GM12864 (cell line): Measurements from ENCODE around the gene C1QTNF9B.
"Not testable (repeated sequence)": the region's sequence is repeated elsewhere in the genome, so short reads cannot be mapped to it uniquely, and the experiment has no call there.

Source experiments
- DNase-seq: peaks from one replicate; pipeline ENCODE4 v3.0.0-alpha.2; 2011; ENCODE audit warnings: low read depth
- H3K4me3 ChIP-seq: 2 replicates; pipeline ENCODE4 v1.5.1; 2011; ENCODE audit warnings: mild to moderate bottlenecking, low read depth, low read length, control low read depth
- CTCF ChIP-seq: IDR thresholded peaks from 2 replicates; pipeline ENCODE4 v1.5.1; 2011; ENCODE audit warnings: low read depth, mild to moderate bottlenecking, moderate library complexity, low read length, control low read depth, inconsistent platforms; ENCODE audit errors: missing control alignments

The C1QTNF9B gene

GRCh38 chr13:23909606-23910005 is 12.3 kb upstream of the C1QTNF9B start:
- no peak for DNase-seq
- H3K4me3 ChIP-seq, result no peak overlapping the region
- no peak for TF ChIP-seq CTCF

- no peak for DNase-seq
- no peak overlapping the region for H3K4me3 ChIP-seq
- no peak for TF ChIP-seq CTCF
Observed at GRCh38 chr13:23905766-23906165, 8.5 kb upstream of the C1QTNF9B start.

- H3K4me3 ChIP-seq, result no peak overlapping the region
- TF ChIP-seq CTCF, result no peak
- no peak for DNase-seq
Observed at GRCh38 chr13:23903906-23904280, 6.6 kb upstream of the C1QTNF9B start.

GRCh38 chr13:23902975-23903905 is 5.9 kb upstream of the C1QTNF9B start:
- no peak overlapping the region for H3K4me3 ChIP-seq
- no peak for DNase-seq
- TF ChIP-seq CTCF, result no peak

GRCh38 chr13:23901365-23901764 is 4.1 kb upstream of the C1QTNF9B start:
- no peak overlapping the region for H3K4me3 ChIP-seq
- no peak for DNase-seq
- no peak for TF ChIP-seq CTCF

GRCh38 chr13:23899555-23899954 is 2.3 kb upstream of the C1QTNF9B start:
- no peak overlapping the region for H3K4me3 ChIP-seq
- TF ChIP-seq CTCF, result peak; percentile 65
- no peak for DNase-seq

GRCh38 chr13:23898101-23898500 is 799 bp upstream of the C1QTNF9B start:
- H3K4me3 ChIP-seq, result no peak overlapping the region
- TF ChIP-seq CTCF, result no peak

GRCh38 chr13:23894746-23895145 is 2.6 kb downstream of the C1QTNF9B start:
- not testable (repeated sequence) for H3K4me3 ChIP-seq, DNase-seq

More at GRCh38 chr13:23898101-23898500, 799 bp upstream of the C1QTNF9B start:
- no peak for DNase-seq

GRCh38 chr13:23893791-23894190 is 3.5 kb downstream of the C1QTNF9B start:
- DNase-seq, H3K4me3 ChIP-seq: not testable (repeated sequence)
